ENCODE data around the gene ZDHHC14.
"Not testable (repeated sequence)": the region's sequence is repeated elsewhere in the genome, so short reads cannot be mapped to it uniquely, and the experiment has no call there.

The ZDHHC14 gene
- total RNA-seq: 1.9 to 5.6 (median 5.2) reads per million in 4 donors

DNA sequence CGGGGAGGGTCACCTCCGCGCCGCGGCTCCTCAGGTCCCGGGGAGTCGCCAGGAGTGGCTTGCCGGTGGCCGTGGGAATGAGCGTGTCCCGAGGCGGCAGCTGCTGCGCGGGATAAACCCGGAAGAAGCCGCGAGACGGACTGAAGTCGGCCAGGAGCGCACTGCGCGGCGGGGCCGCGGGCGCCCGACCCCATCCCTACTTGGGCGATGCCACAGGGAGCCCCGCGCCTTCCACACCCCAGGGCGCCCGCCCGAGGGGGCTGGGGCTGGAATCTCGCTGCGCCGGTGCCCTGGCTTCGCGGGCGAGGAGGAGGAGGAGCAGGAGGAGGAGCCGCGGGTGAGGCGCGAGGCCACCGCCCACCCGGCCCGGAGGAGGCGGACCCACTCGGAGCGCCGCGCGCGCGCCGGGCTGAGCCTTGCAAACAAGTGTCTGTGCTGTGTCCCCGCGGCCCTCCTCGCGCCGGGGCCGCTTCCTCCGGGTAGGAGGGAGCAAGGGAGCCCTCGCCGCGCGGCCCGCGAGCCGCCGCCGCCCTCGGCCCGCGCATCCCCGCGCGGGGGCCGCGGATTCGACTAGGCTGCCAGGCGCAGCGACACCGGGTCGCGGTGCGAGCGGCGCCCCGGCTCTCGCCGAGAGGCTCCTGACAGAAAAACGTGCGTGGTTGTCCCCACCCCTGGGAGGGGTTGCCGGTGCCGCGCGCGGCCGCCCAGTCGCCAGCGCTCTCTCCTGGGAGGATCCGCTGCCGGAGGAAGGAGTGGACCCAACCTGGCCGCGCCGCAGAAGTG is at the start of gene ZDHHC14:
Gene ZDHHC14, plus strand, starts transcription at position 412 of the 783 bp plus-strand sequence.
- DNase-seq: peak; percentile 70 to 87 (median 82)

DNA sequence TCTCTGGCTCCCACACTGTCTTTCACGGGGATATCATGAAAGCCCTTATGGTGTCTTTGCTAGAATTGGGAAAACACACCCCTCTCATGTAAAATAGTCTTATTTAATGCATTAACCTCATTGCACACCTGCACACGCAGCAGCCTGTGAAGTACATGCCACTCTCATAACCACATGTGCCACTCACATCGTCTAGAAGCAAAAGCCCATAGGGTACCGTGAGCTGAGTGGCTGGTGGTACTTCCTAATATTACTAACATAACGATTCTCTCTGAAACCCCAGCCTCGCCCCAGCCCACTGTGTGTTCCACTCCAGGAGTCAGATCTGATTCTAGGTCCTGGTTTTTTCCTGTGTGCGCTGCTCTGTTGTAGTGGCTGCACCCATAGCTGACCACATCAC is 48.2 kb upstream of the ZDHHC14 start:
- no peak for DNase-seq

DNA sequence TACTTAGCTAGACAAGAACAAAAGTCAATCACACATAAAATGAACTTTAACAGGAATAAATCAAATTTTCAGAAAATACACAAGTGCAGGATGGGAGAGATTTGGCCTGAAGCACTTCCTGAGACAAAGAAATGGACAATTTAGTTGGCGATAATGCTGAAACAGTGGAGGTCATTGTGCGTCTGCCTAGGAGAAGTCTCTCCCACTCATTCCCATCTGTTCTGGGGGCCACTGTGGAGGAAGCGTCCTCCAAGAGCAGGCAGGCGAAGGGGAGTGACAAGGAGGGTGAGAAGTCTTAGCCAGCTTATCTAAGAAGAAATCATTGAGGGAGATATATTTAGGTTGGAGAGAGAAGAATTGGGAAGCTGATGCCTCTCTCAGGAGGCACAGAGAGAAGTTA is 47.5 kb upstream of the ZDHHC14 start:
- no peak for DNase-seq

DNA sequence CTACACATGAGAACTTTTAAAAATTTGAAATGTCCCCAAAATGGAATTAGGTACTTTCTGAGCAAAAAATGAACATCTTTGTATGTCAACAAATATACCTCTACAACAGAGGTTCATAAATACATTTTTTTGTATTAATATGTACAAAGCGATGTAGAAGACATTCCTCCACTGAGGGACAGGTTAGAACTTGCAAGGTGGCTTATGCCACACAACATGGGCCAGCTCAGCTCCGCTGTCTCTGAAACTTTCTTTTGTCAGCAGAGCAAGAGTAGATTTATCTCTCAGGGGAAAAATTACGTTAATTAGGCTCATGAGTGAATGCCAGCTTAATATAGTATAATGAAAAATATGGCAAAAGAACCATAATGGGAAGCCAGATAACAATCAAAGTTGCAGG is 47.0 kb upstream of the ZDHHC14 start:
- DNase-seq: no peak

DNA sequence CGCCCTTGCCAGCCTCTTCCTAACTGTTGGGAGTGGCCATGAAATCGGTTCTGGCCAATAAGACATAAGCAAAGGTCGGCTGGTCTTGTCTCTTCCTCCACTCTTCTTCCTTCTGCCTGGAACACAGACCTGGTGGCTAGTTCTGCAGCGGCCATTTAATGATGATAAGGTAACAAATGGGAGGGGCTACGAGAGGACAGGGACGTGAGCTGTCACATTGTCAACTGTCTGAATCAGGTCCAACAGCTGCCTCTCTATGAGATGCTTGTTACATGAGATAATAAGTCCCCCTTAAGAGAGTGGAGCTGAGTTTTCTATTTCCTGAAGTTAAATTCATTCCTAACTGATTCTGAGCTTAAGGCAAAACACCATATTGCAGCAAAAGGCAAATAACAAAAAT is 45.2 kb upstream of the ZDHHC14 start:
- DNase-seq: no peak

DNA sequence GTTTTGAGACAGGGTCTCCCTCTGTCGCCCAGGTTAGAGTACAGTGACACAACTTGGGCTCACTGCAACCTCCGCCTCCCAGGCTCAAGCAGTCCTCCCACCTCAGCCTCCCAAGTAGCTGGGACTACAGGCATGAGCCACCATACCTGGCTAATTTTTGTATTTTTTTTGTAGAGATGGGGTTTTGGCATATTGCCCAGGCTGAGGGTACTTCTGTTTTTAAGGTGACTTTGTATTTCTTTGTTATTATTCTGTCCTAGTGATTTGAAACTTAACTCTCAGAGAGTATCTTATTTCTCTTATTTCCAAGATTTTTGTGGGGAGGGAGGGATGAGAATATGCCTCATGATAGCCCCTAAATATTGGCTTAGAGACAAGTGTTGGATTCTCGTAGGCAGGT is 43.7 kb upstream of the ZDHHC14 start:
- DNase-seq: not testable (repeated sequence)

DNA sequence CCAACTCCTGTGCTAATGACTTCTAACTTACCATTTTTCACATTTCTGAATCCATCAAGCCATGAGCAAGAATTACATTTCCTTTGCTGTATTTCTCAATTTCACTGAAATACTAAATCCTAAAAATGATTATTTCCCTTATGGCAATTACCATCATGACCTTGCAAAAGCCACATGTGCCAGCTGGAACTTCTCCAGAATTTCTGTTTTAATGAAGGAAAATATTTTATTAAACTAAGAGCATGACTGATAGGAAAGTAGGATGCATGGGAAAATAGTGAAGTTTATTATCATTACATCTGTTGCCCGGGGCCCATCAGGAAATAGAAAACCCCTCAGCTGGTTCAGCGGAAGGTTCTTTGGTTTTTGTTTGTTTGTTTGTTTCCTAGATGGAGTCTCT is 43.2 kb upstream of the ZDHHC14 start:
- DNase-seq: no peak

DNA sequence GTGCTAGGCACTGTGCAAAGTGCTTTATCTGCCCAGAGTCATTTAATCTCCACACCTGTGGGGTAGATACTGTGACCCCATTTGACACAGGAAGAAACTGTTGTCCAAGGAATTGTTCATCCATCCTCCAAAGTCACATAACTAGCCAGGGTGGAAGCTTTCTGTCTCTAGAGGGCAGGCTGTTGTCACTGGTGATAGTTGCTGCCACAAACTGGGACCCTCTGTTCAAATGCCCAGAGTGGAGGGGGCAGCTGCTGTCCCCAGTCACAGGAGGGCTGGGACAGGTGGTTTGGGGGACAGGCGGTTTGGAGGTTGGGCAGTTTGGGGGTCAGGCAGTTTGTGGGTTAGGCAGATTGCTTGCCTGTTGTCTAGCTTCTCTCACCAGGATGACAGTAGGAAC is 41.6 kb upstream of the ZDHHC14 start:
- no peak for DNase-seq

DNA sequence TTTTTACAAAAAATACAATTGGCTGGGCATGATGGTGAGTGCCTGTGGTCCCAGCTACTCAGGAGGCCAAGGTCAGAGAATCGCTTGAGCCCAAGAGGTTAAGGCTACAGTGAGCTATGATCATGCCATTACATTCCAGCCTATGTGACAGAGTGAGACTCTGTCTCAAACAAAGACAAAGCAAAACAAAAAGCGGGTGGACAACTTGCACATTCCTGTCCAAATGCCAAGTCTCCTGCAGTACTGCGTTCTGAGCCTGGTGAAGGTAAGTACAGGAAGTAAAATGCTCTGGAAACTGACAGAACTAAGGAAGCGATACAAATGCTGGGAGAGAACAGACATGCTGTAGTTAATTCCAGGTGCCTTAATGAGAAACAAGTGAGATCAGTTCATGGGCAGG is 37.3 kb upstream of the ZDHHC14 start:
- no peak for DNase-seq

DNA sequence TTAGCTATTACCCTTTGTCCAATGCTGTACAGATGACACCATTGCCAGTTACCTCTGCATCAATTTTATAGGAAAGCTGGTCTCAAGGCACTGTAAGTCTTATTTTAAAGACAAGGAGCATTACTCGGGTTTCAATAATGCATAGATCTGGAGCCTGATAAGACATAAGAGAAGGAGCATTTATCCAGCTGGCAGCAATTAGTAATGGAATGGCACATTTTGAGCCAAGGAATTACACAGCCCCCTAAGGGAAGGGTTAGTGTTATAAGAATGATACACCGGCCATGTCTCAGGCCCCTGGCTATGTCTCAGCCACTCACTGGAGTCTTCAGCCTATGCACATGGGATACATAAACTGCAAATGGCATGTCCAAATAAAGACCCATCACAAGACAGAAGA is 34.6 kb upstream of the ZDHHC14 start:
- no peak for DNase-seq

DNA sequence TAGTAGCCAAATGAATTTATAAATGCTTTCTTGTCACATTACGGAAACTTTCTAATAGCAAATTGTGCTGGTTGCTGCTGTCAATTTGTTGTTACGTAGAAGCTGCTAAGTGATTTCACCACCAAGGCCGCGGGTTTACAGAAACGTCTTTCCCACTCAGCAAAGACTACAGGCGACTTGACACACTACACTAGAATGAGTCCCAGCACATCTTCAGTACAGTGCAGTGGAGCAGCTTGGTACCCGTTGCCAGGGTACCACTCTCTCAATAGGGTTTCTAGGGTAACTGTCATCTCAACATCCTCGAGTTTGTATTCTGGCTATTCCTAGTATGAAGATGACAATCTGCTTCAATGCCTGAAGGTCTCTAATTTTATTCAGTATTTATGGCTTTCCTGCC is 22.7 kb upstream of the ZDHHC14 start:
- no peak for DNase-seq

DNA sequence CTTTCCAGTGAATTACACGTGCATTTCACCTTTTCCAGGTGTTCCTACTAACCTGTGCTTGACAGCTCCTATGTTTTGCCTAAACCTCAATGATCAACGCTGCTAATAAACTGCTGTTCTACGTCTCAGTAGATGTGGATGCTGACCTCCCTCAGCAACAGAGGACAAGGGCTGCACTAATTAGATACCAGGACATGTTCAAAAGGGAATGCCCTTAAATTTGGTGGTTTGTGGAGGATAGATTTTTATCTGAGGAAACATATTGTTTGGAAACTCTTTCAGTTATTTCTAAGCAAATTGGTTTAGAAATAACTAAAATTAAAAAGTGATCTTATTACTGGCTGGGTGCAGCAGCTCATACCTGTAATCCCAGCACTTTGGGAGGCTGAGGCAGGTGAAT is 19.1 kb upstream of the ZDHHC14 start:
- no peak for DNase-seq

DNA sequence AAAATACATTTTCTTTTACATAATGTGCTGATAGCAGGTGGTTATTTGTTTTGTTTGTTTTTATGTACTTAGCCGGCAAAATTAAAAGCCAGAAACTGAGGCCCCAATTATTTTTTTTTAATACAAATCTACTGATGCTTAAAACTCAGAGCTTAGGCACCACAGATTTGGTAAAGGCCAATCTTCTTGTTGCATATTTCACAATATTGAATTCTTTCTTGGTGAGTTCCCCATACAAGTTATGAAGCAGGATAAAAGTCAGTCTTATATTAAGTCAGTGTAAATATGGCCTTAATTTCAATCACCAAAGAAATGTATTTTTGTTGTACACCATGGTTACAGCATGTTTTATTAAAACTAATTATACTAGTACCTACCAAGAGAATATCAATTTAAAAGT is 16.3 kb upstream of the ZDHHC14 start:
- no peak for DNase-seq

DNA sequence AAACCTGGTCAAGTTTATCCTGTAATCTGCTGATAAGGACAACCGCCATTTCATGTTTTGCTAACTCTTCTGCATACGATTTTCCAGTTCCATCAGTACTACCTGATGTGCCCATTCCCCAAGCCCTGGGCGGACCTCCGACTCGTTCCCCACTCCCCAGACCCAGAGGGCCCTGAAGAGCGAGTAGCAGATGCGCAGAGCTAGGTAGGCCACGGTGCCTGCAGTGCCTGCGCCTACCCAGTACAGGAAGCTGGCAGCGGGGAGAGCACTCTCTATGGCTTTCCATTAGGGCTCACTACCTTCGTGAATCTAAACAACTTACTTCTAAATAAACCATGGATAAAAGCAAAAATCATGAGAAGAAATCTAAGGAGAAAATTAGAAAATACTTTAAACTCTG is 14.3 kb upstream of the ZDHHC14 start:
- DNase-seq: no peak

DNA sequence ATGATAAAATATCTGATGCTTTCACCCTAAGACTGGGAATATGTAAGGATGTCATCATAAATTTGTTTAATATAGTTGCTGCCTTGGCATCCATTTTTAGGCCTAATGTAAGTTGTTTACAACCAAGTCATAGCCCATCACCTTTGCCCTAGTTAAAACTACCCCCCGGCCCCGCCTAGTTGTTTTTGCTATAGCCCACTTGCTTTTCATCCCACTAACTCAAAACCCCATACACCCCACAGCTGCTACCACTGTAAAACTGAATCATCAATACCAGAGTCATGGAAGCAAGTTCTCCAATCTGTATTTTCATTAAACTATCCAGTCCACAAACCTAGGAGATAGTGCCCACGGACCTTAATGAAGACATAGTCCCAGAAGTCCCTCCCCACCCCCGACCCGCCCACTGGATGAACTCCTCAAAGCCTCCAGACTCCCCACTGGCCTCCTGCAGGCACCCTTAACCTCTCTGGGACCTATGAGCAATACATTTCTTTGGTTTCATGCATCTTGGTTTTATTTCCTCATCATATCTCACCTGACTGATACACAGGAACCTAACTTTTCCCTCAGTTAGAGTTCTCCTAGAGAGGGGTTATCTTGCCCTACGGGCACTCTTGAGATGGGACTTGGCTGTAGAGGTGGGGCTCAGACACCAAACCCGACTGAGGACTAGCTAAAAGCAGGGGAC is 12.5 kb upstream of the ZDHHC14 start:
- no peak for DNase-seq

DNA sequence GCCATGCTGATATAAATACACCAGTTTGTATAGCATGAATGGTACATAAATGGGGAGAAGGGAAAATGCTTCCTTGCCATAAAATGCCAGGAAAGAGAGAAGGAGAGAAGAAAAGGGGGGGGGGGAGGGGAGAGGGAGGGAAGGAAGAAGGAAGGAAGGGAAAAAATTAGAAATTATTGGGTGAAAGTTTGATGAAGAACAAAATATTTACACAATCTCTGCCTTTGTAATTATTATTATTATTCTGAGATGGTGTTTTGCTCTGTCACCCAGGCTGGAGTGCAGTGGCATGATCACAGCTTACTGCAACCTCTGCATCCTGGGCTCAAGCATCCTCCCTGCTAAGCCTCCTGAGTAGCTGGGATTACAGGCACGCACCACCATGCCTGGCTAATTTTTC is 10.2 kb upstream of the ZDHHC14 start:
- DNase-seq: no peak

DNA sequence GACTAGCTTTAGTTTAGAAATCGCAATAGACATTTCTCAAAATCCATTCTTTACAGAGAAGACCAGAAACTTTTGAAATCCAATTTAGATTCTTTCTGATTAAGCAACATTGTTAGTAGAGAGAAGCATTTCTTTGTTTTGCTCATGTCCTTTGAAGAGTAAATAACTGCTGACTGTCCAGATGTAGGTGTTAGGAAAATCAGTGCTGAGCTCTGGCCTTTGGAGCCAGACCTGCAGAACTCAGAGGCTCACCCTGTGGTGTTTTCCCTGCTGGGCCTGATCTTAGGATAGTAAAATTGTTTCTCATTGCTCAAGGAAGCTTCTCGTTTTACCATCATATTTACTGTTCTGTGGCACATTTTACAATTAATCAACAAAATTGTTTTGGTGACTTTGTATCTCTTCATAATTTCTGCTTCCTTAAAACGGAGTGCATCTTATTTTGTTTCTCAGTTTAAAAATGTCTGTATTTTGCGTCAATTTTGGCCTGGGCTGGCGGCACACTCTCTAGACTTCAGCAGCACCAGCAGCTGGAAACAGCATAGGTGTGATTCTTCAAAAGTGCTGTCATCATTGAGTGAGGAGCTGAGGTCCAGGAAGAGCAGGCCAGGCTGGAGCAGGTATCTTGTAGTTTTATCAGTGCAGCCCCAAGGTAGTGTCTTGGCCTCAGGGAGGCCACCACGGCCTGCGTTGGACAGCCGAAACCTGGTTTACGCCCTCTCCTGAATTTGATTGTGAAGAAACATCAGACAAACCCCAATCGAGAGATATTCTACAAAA is 8.3 kb upstream of the ZDHHC14 start:
- no peak for DNase-seq

DNA sequence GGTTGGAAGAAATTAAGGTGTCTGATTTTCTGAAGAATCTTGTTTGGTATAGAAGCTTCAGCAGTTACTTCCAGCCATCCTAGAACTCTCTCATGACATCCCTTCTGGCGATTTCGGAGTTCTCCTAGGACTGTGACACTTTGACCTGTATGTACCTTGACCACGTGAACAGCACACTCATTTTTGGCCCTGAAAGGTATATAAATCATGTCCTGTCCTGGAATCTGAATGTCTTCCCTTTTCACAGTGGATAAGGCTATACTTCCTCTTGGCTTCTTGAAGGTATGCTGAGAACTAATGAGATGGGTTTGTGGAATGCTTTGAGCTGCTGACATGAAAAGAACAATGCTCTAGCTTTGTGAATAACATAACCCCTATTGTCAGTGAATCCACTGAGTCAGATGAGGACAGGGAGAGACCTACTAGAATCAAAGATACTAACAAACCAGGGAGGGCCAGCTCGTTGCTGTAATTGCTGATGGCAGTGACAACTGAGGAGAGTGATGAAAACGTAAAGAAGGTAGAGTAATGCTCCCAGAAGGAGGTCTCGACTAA is 6.0 kb upstream of the ZDHHC14 start:
- DNase-seq: no peak

DNA sequence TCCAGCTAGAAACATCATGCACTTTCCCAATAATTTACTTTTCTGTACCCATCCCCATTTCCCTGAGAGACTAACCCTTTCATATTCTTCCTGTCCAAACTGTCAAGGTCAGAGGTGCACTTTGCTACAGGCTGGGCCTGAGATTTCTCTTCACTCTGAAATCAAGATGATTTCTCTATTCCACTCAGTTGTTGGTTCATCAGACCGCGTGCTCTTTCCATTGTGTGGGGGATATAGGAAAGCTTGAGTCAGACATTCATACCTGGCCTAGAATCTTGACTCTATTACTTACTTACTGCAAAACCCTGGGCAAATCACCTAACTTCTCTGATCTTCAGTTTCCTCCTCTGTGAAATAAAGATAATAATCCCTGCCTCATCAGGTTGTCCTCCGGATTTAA is 4.7 kb upstream of the ZDHHC14 start:
- DNase-seq: no peak

DNA sequence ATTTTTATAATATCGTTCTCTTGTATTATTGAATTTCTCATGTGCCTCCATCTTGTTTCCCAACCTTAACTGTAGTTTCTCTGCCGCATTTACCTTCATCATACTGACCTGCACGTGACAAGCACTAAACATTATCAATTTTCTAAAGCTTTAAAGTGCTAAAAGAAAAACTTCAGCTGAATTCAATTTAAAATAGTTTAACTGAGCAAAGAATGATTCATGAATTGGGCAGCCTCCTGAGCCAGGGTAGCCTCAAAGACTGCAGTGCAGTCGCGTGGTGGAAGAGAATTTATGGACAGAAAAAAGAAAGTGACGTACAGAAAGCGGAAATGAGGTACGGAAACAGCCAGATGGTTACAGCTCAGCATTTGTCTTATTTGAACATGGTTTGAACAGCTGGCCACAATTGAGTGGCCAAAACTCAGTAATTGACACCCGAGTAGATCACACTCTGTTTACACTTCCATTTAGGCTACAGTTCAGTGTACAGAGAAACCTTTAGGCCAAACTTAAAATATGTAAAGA is 4.2 kb upstream of the ZDHHC14 start:
- no peak for DNase-seq

DNA sequence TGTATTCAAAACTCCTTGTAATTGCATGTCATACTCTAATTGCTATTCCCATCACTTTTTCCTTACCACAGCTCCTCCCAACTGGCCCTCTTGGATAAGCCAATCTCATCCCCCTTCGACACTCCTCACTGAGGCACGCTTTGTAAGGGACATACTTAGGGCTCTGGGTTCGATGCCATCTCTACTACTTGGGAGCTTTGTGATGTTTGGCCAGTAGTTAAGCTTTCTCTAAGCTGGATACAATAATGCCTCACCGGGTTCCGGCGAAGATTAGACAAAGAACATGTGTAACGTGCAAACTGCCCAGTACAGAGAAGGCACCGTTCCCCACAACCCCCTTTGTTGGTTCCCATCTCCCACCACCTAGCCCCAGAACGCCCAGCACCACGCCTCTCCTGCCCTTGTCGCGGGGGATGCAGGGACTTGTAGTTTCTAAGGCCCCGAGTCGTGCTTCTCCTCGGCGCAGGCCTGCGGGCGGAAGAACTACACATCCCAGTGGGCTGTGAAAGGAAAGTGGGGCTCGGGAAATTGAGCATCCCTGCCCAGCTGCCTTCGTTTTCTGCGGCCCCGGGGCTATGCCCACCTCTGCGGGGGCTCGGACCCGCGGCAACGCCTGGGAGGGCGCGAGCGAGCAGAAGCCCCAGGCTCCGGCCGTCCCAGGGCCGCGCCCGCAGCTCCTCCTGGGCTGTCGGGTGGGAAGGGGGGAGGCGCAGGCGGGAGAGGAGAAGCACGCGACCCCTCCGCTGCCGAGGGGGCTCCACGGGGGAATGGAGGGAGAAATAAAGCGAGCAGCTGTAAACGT is 1.1 kb upstream of the ZDHHC14 start:
- peak; percentile 76 to 89 (median 80) for DNase-seq

DNA sequence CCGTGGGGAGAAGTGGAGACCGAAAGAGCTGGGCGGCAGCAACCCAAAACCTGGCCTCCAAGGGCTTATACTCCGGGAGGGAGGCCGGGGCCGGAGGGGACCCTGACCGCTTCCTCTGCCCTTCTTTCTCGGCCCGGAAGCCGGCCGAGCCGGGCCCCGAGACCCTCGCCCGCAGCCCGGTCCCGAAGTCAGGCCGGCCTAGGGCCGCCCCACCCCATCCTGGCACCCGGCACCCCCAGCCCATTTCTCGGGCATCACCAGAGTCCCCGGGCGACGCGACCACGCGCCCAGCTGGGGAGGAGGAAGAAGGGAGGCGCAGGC is 572 bp upstream of the ZDHHC14 start:
- DNase-seq: no peak
